HG02938 (cell line): ENCODE measurements around the gene HS1BP3.

ENCODE experiments used
- ATAC-seq: cut with Tn5 transposase; IDR thresholded peaks from one replicate; pipeline ENCODE4 v1.9.1; 2021; ENCODE audit warnings: mild to moderate bottlenecking, moderate library complexity; ENCODE audit not compliant: unreplicated experiment

HS1BP3 gene

GRCh38 chr2:20574930-20575329 lies 76.0 kb downstream of the HS1BP3 start:
- no peak for ATAC-seq

- no peak for ATAC-seq
Measured at GRCh38 chr2:20574423-20574911, 76.4 kb downstream of the HS1BP3 start.

GRCh38 chr2:20573620-20574422 lies 77.1 kb downstream of the HS1BP3 start:
- ATAC-seq, result no peak

- no peak for ATAC-seq
Measured at GRCh38 chr2:20572221-20572620, 78.7 kb downstream of the HS1BP3 start.

GRCh38 chr2:20571644-20572215 lies 79.2 kb downstream of the HS1BP3 start:
- no peak for ATAC-seq

GRCh38 chr2:20571231-20571630 lies 79.7 kb downstream of the HS1BP3 start:
- ATAC-seq, result no peak

GRCh38 chr2:20570249-20570648 lies 80.6 kb downstream of the HS1BP3 start:
- no peak for ATAC-seq

GRCh38 chr2:20569464-20570223 lies 81.3 kb downstream of the HS1BP3 start:
- no peak for ATAC-seq

GRCh38 chr2:20568501-20569463 lies 82.1 kb downstream of the HS1BP3 start:
- no peak for ATAC-seq

- no peak for ATAC-seq
Measured at GRCh38 chr2:20567926-20568179, 83.0 kb downstream of the HS1BP3 start.
